GM08714 (cell line): Measurements from ENCODE around the gene GAB2.

Experiments used
- H3K4me3 ChIP-seq: fragments of 200-500 bp; sonication (Bioruptor generic); 2 replicates; pipeline ENCODE4 v1.5.1; 2014; ENCODE audit warnings: mild to moderate bottlenecking, low read length, inconsistent platforms
- ZNF274 ChIP-seq: IDR thresholded peaks from 2 replicates; pipeline ENCODE4 v1.6.1; 2012; ENCODE audit warnings: mild to moderate bottlenecking, low read depth, low read length

The GAB2 gene

GRCh38 chr11:78341841-78342240, 75.8 kb downstream of the GAB2 start:
- no peak overlapping the region for H3K4me3 ChIP-seq
- no peak for TF ChIP-seq ZNF274

- no peak for TF ChIP-seq ZNF274
- H3K4me3 ChIP-seq, result no peak overlapping the region
Observed at GRCh38 chr11:78340530-78340929, 77.1 kb downstream of the GAB2 start.

GRCh38 chr11:78339945-78340344, 77.7 kb downstream of the GAB2 start:
- no peak overlapping the region for H3K4me3 ChIP-seq
- TF ChIP-seq ZNF274, result no peak

- no peak overlapping the region for H3K4me3 ChIP-seq
- no peak for TF ChIP-seq ZNF274
Observed at GRCh38 chr11:78339483-78339882, 78.1 kb downstream of the GAB2 start.

- TF ChIP-seq ZNF274, result no peak
- H3K4me3 ChIP-seq, result no peak overlapping the region
Observed at GRCh38 chr11:78338702-78339101, 78.9 kb downstream of the GAB2 start.

GRCh38 chr11:78338138-78338537, 79.5 kb downstream of the GAB2 start:
- no peak overlapping the region for H3K4me3 ChIP-seq
- no peak for TF ChIP-seq ZNF274

- TF ChIP-seq ZNF274, result no peak
- H3K4me3 ChIP-seq, result no peak overlapping the region
Observed at GRCh38 chr11:78337554-78337924, 80.1 kb downstream of the GAB2 start.

GRCh38 chr11:78336877-78337553, 80.6 kb downstream of the GAB2 start:
- TF ChIP-seq ZNF274, result no peak
- no peak overlapping the region for H3K4me3 ChIP-seq

GRCh38 chr11:78334109-78334508, 83.5 kb downstream of the GAB2 start:
- H3K4me3 ChIP-seq, result no peak overlapping the region
- TF ChIP-seq ZNF274, result no peak

- no peak for TF ChIP-seq ZNF274
Observed at GRCh38 chr11:78332872-78333271, 84.7 kb downstream of the GAB2 start.

GRCh38 chr11:78332174-78332866, 85.3 kb downstream of the GAB2 start:
- no peak for TF ChIP-seq ZNF274
- no peak overlapping the region; the same call in 1 of the 2 replicates for H3K4me3 ChIP-seq

More at GRCh38 chr11:78332872-78333271, 84.7 kb downstream of the GAB2 start:
- H3K4me3 ChIP-seq, result no peak overlapping the region

- TF ChIP-seq ZNF274, result no peak
- H3K4me3 ChIP-seq, result no peak overlapping the region; the same call in 1 of the 2 replicates
Observed at GRCh38 chr11:78331711-78332110, 85.9 kb downstream of the GAB2 start.

GRCh38 chr11:78330361-78330760, 87.3 kb downstream of the GAB2 start:
- no peak for TF ChIP-seq ZNF274

GRCh38 chr11:78327945-78328344, 89.7 kb downstream of the GAB2 start:
- no peak overlapping the region for H3K4me3 ChIP-seq
- no peak for TF ChIP-seq ZNF274

More at GRCh38 chr11:78330361-78330760, 87.3 kb downstream of the GAB2 start:
- H3K4me3 ChIP-seq, result no peak overlapping the region

GRCh38 chr11:78325274-78325781, 92.3 kb downstream of the GAB2 start:
- TF ChIP-seq ZNF274, result no peak
- H3K4me3 ChIP-seq, result no peak overlapping the region

- H3K4me3 ChIP-seq, result no peak overlapping the region
- no peak for TF ChIP-seq ZNF274
Observed at GRCh38 chr11:78323363-78323762, 94.3 kb downstream of the GAB2 start.
